ENCODE measurements around the gene GLT8D2. TPM values are rescaled to one million over a fixed set of nuclear protein-coding genes. Genes with fewer than 3 reads are reported as not detected.

Gene GLT8D2
- polyA plus RNA-seq, 1 of the 3 experiments (the other 2 are of a cell fraction) = 50.0 TPM

GRCh38 chr12:104063712-104064030 lies 13.7 kb upstream of the GLT8D2 start (continued):
- TF ChIP-seq FOSL2 (IDR thresholded peaks at IDR 0.05; ENCODE audit: borderline replicate concordance, low read depth) (no peak), RCOR1 (IDR thresholded peaks at IDR 0.05; ENCODE audit: low read length) (no peak)

- 75% methylated on average over 2 of the region's 2 CpGs for WGBS (ENCODE audit: low lambda C conversion rate)
- DNase-seq = no peak
- TF ChIP-seq REST (IDR thresholded peaks at IDR 0.05; ENCODE audit: low read depth, low read length) (no peak), TAF1 (IDR thresholded peaks at IDR 0.05; ENCODE audit: borderline replicate concordance, low read depth, low read length) (no peak), TCF12 (IDR thresholded peaks at IDR 0.05) (no peak), ZBTB33 (IDR thresholded peaks at IDR 0.05; ENCODE audit: borderline replicate concordance, low read depth) (no peak), GATA2 (CRISPR knock-in tag; IDR thresholded peaks at IDR 0.05) (no peak), RXRA (IDR thresholded peaks at IDR 0.05; ENCODE audit: borderline replicate concordance, low read depth) (no peak), YY1 (IDR thresholded peaks at IDR 0.05; ENCODE audit: low read depth) (no peak), CTCF (IDR thresholded peaks at IDR 0.05) (no peak), USF2 (IDR thresholded peaks at IDR 0.05; ENCODE audit: borderline replicate concordance, low read depth, low read length) (no peak), RCOR1 (IDR thresholded peaks at IDR 0.05; ENCODE audit: low read length) (no peak), MAX (IDR thresholded peaks at IDR 0.05; ENCODE audit: low read depth) (no peak), JUND (IDR thresholded peaks at IDR 0.05) (no peak), GABPA (IDR thresholded peaks at IDR 0.05; ENCODE audit: low read depth) (no peak)
- Histone ChIP-seq H3K4me2 (no peak overlapping the region), H3K9ac (no peak overlapping the region), H3K27ac (ENCODE audit: low read depth in 2 of 2, low read length in 1 of 2) (no peak overlapping the region), H3K9me3 (no peaks in the 10 kb centered on the region), H3K4me3 (ENCODE audit: low read depth in 2 of 2, low read length in 1 of 2) (no peak overlapping the region), H4K20me1 (ENCODE audit: insufficient read depth) (no peaks in the 10 kb centered on the region), H3F3A (replicated peaks; ENCODE audit: insufficient read depth) (peaks cover 4% of the 10 kb centered on the region), H3K79me2 (ENCODE audit: insufficient read depth) (peaks cover 14% of the 10 kb centered on the region), H3K9me2 (no peaks in the 10 kb centered on the region), H3K36me3 (replicated peaks in 1 of 2; ENCODE audit: control insufficient read depth in 1 of 2, insufficient read depth in 2 of 2, low read length in 1 of 2) (no peaks in the 10 kb centered on the region), H2AFZ (ENCODE audit: low read depth) (no peak overlapping the region), H3K27me3 (ENCODE audit: insufficient read depth) (no peaks in the 10 kb centered on the region), H3K4me1 (ENCODE audit: control insufficient read depth in 1 of 2, insufficient read depth in 2 of 2, low read depth in 1 of 2, low read length in 1 of 2) (peaks cover 6 to 21% of the 10 kb centered on the region in 2 experiments; a peak in 3 of 4 replicates)
- CTCF ChIA-PET = no interaction called here
- POLR2A ChIA-PET = no interaction called here
Measured at GRCh38 chr12:104060791-104061190, 10.8 kb upstream of the GLT8D2 start.
